ENCODE results near the gene ARL10. TPM values are rescaled to one million over a fixed set of nuclear protein-coding genes. Genes with fewer than 3 reads are reported as not detected.
A peak's percentile ranks its signal among the peaks of the same experiment; 100 is the strongest.

Gene ARL10
- polyA plus RNA-seq, 1 donor, result 6.5 TPM

DNA sequence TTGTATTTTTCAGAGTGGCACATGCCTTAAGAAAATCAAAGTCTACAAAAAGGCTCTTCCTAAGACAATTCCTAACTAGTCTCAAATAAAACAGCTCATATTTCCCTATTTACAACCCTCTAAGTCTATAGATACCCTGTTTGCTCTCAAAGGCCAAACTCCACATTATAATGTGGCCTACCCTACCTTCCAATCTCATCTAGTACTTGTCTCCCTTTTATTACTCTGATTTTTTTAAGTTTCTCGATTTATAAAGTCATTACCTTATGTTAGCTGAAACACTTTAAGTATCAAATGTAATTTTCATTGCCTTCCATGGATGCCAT lies 23.2 kb upstream of the ARL10 start:
- H3K27ac ChIP-seq (ENCODE audit: low read length), result peak overlapping the region; percentile 84
- peaks cover 39% of the 10 kb centered on the region for H3K36me3 ChIP-seq (ENCODE audit: control insufficient read depth, insufficient read depth, low read length)
- WGBS (ENCODE audit: insufficient coverage, low lambda C conversion rate), result no CpG with 5 or more reads among the region's 1 CpG
- DNase-seq, result peak; percentile 19 to 71
- H3K4me3 ChIP-seq (ENCODE audit: low read length), result no peak overlapping the region
- no peaks in the 10 kb centered on the region for H3K27me3 ChIP-seq (ENCODE audit: control insufficient read depth, insufficient read depth, low read length)
- H3K9me3 ChIP-seq (ENCODE audit: control insufficient read depth, low read depth, low read length), result no peaks in the 10 kb centered on the region
- H3K4me1 ChIP-seq (ENCODE audit: control insufficient read depth, insufficient read depth, low read length), result peaks cover 29% of the 10 kb centered on the region

DNA sequence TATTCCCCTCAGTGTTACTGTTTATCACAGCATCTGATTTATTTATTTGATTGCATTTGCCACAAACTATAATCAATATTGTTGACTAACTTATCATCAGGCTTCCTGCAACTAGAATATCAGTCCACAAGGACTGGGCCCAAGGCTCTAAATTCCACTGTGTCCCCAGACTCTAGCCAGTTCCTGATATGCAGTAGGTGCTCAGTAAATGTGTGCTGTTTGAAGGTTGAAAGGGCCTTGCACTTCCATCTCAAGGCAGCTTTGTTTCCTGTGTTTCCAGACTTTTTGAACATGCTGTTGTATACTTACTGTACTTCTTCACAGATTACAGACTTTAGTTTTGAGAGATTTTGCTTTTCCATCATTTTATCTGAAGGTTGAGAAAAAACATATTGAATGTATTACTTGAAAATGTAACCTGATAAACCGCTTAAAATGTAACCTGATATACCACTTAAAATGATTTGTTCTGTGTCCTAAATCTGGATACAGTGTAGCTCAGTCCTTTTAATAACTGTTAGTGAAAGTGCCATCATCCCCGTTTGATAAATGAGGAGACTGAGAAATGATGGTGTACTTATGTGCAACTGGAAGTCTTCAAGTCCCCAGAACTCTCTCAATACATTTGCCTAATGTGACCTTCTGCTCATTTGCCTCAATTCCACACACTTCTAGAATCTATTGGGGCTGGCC lies 22.4 kb upstream of the ARL10 start:
- Histone ChIP-seq H3K4me1 (ENCODE audit: control insufficient read depth, insufficient read depth, low read length) (peaks cover 29% of the 10 kb centered on the region), H3K36me3 (ENCODE audit: control insufficient read depth, insufficient read depth, low read length) (peaks cover 39% of the 10 kb centered on the region), H3K9me3 (ENCODE audit: control insufficient read depth, low read depth, low read length) (no peaks in the 10 kb centered on the region), H3K4me3 (ENCODE audit: low read length) (no peak overlapping the region), H3K27ac (ENCODE audit: low read length) (peak overlapping the region; percentile 84), H3K27me3 (ENCODE audit: control insufficient read depth, insufficient read depth, low read length) (no peaks in the 10 kb centered on the region)
- DNase-seq, result no peak
- WGBS (ENCODE audit: insufficient coverage, low lambda C conversion rate), result 60% methylated on average over 1 of the region's 2 CpGs

DNA sequence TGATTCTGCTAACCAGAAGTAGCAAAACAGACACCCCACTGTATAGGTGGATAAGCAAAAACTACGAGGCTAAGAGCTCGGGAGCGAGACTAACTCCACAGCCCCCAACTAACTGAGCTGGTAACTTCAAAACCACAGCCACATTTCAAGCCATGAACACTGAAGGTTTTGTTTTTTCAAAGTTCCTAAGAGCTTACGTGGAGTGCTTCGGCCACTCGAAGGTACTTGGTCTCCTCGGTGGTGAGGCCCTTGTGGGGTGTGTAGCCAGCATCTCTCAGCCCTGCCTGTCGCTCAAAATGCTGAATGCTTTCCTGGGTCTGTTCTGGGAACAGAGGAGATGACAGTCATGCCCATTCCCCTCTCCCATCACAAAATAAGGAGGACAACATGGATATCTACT lies 14.9 kb upstream of the ARL10 start:
- no CpG with 5 or more reads among the region's 8 CpGs for WGBS (ENCODE audit: insufficient coverage, low lambda C conversion rate)
- DNase-seq, result no peak
- Histone ChIP-seq H3K27ac (ENCODE audit: low read length) (no peak overlapping the region), H3K9me3 (ENCODE audit: control insufficient read depth, low read depth, low read length) (no peaks in the 10 kb centered on the region), H3K27me3 (ENCODE audit: control insufficient read depth, insufficient read depth, low read length) (no peaks in the 10 kb centered on the region), H3K4me1 (ENCODE audit: control insufficient read depth, insufficient read depth, low read length) (no peaks in the 10 kb centered on the region), H3K36me3 (ENCODE audit: control insufficient read depth, insufficient read depth, low read length) (peaks cover 88% of the 10 kb centered on the region), H3K4me3 (ENCODE audit: low read length) (no peak overlapping the region)

DNA sequence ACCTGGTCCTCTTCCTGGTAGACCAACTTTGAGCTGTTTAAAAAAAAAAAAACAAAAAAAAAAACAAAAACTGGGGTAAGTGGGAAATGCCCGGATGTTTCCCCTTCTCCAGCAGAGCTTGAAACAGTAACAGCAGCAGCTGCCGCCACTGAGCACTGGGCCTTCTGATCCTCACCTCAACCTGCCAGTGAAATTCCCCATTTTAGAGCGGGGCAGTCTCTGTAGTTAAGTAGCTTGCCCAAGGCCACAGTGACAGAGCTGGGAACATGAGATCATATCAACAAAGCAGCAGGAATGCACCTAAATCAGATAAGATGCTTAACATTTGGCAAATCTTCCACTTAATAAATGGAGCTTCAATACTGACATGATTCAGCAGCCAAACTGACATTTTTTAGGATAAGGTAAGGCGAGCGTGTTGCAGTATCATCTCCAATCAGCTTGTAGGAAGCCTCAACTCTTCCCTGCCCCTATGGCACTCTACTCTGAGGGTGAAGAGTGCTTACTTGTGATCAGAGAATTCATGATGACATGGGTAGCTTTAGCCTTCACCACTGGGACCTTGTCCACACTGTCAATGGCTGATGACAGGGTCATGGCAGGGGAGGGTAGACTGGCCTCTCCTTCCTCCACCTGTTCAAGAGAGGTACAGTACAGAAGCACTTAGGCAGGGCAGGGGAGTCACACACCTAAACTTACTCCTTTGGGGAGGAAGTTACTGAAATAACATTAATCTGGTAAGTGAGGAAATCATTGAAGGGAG lies 13.0 kb upstream of the ARL10 start:
- H3K9me3 ChIP-seq (ENCODE audit: control insufficient read depth, low read depth, low read length), result no peaks in the 10 kb centered on the region
- no peak for DNase-seq
- H3K27me3 ChIP-seq (ENCODE audit: control insufficient read depth, insufficient read depth, low read length), result no peaks in the 10 kb centered on the region
- no CpG with 5 or more reads among the region's 5 CpGs for WGBS (ENCODE audit: insufficient coverage, low lambda C conversion rate)
- H3K4me3 ChIP-seq (ENCODE audit: low read length), result no peak overlapping the region
- peaks cover 85% of the 10 kb centered on the region for H3K36me3 ChIP-seq (ENCODE audit: control insufficient read depth, insufficient read depth, low read length)
- H3K27ac ChIP-seq (ENCODE audit: low read length), result no peak overlapping the region
- no peaks in the 10 kb centered on the region for H3K4me1 ChIP-seq (ENCODE audit: control insufficient read depth, insufficient read depth, low read length)

DNA sequence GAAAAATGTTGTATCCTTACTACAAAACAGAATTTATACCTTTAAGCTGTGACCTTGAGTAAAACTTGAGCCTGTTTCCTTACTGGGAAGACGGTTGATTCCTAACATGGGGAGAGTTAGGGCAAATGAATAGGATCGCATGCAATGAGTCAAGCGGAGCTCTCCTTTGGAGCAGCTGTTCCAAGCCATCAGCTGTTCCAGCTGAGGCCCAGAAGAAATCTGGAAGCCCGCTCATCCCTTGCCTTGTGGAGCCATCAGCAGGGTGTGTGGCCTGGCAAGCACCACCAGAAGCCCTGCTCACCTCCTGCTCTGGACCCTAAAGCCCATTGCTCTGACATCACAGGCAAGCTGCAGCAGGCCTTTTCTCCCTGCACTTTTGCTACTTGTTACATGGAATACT lies 11.8 kb upstream of the ARL10 start:
- Histone ChIP-seq H3K9me3 (ENCODE audit: control insufficient read depth, low read depth, low read length) (no peaks in the 10 kb centered on the region), H3K27me3 (ENCODE audit: control insufficient read depth, insufficient read depth, low read length) (no peaks in the 10 kb centered on the region), H3K36me3 (ENCODE audit: control insufficient read depth, insufficient read depth, low read length) (peaks cover 77% of the 10 kb centered on the region), H3K4me1 (ENCODE audit: control insufficient read depth, insufficient read depth, low read length) (no peaks in the 10 kb centered on the region), H3K27ac (ENCODE audit: low read length) (no peak overlapping the region), H3K4me3 (ENCODE audit: low read length) (no peak overlapping the region)
- no peak for DNase-seq
- no CpG with 5 or more reads among the region's 4 CpGs for WGBS (ENCODE audit: insufficient coverage, low lambda C conversion rate)

DNA sequence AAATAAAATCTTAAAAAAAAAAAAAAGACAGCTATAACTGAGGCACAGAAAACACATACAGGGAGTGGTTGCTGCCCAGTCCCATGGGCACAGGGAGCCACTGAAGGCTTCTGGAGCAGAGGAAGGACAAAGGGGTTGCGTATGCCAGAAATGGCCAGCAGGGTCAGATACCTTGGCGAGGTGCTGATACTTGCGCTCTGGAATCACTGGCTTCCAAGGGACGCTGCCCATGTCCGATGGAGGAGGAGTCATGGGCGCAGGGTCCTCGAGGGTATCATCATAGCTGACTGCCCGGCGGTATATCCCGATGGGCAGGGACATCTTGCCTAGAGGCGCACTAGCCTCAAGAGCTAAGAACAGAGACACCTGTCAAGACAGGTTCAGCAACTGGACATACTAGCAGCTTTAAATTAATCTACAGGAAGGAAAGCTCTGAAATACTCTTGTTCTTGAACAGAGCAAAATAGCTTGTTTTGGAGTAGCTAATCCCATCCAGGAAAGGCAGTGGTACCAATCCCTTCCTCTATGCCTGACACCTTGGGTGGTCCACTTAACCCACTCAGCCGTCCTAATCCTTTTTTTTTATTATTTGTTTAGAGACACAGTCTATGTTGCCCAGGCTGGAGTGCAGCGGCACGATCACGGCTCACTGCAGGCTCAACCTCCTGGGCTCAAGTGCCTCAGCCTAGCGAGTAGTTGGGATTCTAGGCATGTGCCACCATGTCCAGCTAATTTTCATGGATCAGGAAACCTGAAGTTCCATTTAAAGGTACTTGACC lies 9.7 kb upstream of the ARL10 start:
- H3K36me3 ChIP-seq (ENCODE audit: control insufficient read depth, insufficient read depth, low read length), result peaks cover 65% of the 10 kb centered on the region

DNA sequence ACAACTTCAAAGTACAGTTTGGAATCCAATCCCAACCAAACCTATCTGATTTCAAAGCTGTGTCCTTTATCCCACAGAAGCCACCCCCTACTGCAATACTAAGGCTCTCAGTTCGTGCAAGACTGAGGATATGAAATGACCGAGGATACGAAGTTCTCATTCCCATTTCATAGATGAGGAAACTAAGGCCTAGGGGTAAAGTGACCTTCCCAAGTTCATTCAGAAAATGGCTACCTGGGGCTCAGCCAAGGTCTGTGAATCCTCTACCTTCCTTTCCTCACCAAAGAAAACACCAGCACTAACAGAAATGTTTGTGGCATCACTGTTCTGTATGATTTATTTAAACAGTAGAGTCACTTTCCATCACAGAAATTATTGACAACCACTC lies 9.1 kb upstream of the ARL10 start:
- H3K4me3 ChIP-seq (ENCODE audit: low read length), result no peak overlapping the region
- WGBS (ENCODE audit: insufficient coverage, low lambda C conversion rate), result no CpG with 5 or more reads among the region's 3 CpGs
- no peak overlapping the region for H3K27ac ChIP-seq (ENCODE audit: low read length)
- peaks cover 5% of the 10 kb centered on the region for H3K4me1 ChIP-seq (ENCODE audit: control insufficient read depth, insufficient read depth, low read length)
- H3K36me3 ChIP-seq (ENCODE audit: control insufficient read depth, insufficient read depth, low read length), result peaks cover 61% of the 10 kb centered on the region
- DNase-seq, result no peak
- no peaks in the 10 kb centered on the region for H3K27me3 ChIP-seq (ENCODE audit: control insufficient read depth, insufficient read depth, low read length)
- H3K9me3 ChIP-seq (ENCODE audit: control insufficient read depth, low read depth, low read length), result no peaks in the 10 kb centered on the region

More for the DNA sequence above, 9.7 kb upstream of the ARL10 start:
- Histone ChIP-seq H3K27me3 (ENCODE audit: control insufficient read depth, insufficient read depth, low read length) (no peaks in the 10 kb centered on the region), H3K4me1 (ENCODE audit: control insufficient read depth, insufficient read depth, low read length) (peaks cover 5% of the 10 kb centered on the region), H3K27ac (ENCODE audit: low read length) (no peak overlapping the region), H3K9me3 (ENCODE audit: control insufficient read depth, low read depth, low read length) (no peaks in the 10 kb centered on the region), H3K4me3 (ENCODE audit: low read length) (no peak overlapping the region)
- DNase-seq, result no peak
- WGBS (ENCODE audit: insufficient coverage, low lambda C conversion rate), result no CpG with 5 or more reads among the region's 16 CpGs

DNA sequence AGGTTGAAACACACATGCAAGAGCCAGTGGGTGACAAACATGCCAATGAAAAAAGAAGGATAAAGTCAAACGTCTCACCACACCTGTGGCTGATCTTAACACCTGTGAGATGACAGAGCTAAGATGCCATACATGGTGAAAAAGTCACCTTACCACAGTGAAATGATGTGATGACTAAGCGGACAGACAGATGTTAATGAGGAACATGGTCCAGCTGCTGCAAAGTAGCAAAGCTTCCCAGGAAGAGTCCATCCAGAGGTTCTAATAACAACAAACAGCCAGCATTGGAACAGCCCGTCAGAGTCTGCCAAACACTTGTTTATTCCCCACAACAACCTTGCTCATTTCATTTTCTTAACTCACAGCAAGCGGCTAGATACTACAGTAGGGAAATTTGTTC lies 5.6 kb upstream of the ARL10 start:
- no peak for DNase-seq
- no peak overlapping the region for H3K4me3 ChIP-seq (ENCODE audit: low read length)

DNA sequence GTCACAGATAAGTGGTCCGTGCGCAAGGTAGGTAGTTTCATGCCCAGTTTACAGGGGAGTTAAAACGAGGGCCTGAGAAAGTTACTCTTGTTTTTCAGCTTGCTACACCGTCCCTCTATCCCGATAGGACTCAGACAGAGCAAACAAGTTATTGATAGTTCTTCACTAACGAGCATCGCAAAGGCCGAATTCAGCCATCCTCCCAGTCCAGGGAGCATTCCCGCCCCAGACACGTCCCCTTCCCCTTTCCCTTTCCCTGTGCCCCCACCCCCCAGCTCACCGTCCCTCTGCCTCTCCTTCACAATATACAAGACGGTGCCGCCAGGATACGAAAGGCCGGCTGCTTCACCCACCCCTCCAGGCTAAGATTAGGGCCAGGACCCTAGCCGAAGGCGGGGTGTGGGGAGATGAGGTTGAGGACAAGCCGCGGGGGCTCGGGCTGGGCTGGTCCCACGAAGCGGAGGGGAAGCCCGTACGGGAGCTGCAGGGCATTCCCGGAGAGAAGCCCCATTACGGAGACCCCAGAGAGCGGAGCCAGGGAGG lies 4.3 kb upstream of the ARL10 start:
- no peak for DNase-seq
- Histone ChIP-seq H3K9me3 (ENCODE audit: control insufficient read depth, low read depth, low read length) (no peaks in the 10 kb centered on the region), H3K36me3 (ENCODE audit: control insufficient read depth, insufficient read depth, low read length) (peaks cover 21% of the 10 kb centered on the region), H3K27me3 (ENCODE audit: control insufficient read depth, insufficient read depth, low read length) (peaks cover 22% of the 10 kb centered on the region), H3K27ac (ENCODE audit: low read length) (peak overlapping the region; percentile 21), H3K4me1 (ENCODE audit: control insufficient read depth, insufficient read depth, low read length) (peaks cover 9% of the 10 kb centered on the region), H3K4me3 (ENCODE audit: low read length) (peak overlapping the region; percentile 99)
- no CpG with 5 or more reads among the region's 27 CpGs for WGBS (ENCODE audit: insufficient coverage, low lambda C conversion rate)

More for the DNA sequence above, 5.6 kb upstream of the ARL10 start:
- Histone ChIP-seq H3K4me1 (ENCODE audit: control insufficient read depth, insufficient read depth, low read length) (peaks cover 5% of the 10 kb centered on the region), H3K27ac (ENCODE audit: low read length) (no peak overlapping the region), H3K36me3 (ENCODE audit: control insufficient read depth, insufficient read depth, low read length) (peaks cover 32% of the 10 kb centered on the region), H3K9me3 (ENCODE audit: control insufficient read depth, low read depth, low read length) (no peaks in the 10 kb centered on the region), H3K27me3 (ENCODE audit: control insufficient read depth, insufficient read depth, low read length) (peaks cover 13% of the 10 kb centered on the region)
- 80% methylated on average over 2 of the region's 4 CpGs for WGBS (ENCODE audit: insufficient coverage, low lambda C conversion rate)
